ENCODE measurements around the gene GINS3. TPM values are rescaled to one million over a fixed set of nuclear protein-coding genes. Genes with fewer than 3 reads are reported as not detected.
A peak's percentile ranks its signal among the peaks of the same experiment; 100 is the strongest.

The GINS3 gene
- 17.7 and 24.2 TPM in 2 replicates for total RNA-seq (2014; rRNA removed; shearing (Covaris generic); ENCODE audit: low replicate concordance)

DNA sequence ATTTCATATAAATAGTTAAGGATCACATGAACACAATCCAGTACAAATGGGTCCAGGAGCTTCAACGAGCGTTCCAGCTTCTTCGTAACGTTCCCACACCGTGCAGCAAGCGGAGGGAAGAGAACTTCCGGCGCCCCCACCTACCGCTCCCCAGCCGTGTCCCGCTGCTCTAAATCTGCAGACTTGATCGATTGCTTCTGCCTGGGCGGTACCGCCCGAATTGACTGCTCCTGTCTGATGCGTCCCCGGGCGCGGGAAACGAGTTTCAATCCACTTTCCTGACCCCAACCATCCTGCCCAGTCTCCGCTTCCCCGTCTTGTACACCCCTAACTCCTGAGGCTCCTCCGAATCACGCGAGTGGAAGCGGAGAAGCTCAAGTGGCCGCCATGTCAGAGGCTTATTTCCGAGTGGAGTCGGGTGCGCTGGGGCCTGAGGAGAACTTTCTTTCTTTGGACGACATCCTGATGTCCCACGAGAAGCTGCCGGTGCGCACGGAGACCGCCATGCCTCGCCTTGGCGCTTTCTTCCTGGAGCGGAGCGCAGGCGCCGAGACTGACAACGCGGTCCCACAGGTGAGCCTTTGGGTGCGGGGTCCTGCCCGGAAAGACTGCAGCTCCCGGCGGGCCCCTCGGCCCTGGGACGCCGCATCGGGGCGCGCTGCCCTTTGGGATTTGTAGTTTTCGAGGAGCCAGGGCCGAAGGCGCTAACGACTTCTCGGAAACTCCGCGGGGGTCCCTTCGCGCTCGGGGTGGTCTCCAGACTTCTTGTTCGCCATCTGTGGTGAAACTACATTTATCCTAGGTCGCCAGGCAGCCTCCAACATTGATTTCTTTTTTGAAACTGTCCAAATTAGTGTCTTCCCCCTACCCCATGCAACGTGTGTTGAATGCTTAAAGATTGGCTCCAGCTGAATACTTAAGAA lies at the start of gene GINS3:
GINS3 (plus strand) TSS at position 257 of the 923 bp plus-strand sequence; CDS start at position 388, 131 bp downstream.
- H3K9me3 ChIP-seq (ENCODE audit: low read length): no peaks in the 10 kb centered on the region
- peak within 1 kb of the TSS; percentile 89 for H3K4me2 ChIP-seq (ENCODE audit: low read depth, low read length, poor library complexity, severe bottlenecking)
- peaks cover 28% of the 10 kb centered on the region for H3K4me1 ChIP-seq (ENCODE audit: low read length)
- no peaks in the 10 kb centered on the region for H3K9me2 ChIP-seq (replicated peaks; ENCODE audit: insufficient read depth, low read length)
- peaks cover 12% of the 10 kb centered on the region for H3K36me3 ChIP-seq (ENCODE audit: insufficient read depth, low read length)
- peak; percentile 96 for DNase-seq
- H4K20me1 ChIP-seq (ENCODE audit: insufficient read depth, low read depth, low read length): no peaks in the 10 kb centered on the region
- 0 out of 2 replicates have a peak, but pooled peaks cover 3% of the 10 kb centered on the region for H3K27me3 ChIP-seq (ENCODE audit: low read length)
- peak within 1 kb of the TSS; percentile 78 for H3K27ac ChIP-seq (ENCODE audit: low read length)
- peak within 1 kb of the TSS; percentile 89 for H3K9ac ChIP-seq (ENCODE audit: low read length)
- peak within 1 kb of the TSS; percentile 85 for H3K4me3 ChIP-seq (ENCODE audit: low read length)
- H2AFZ ChIP-seq (ENCODE audit: low read length): peak within 1 kb of the TSS; percentile 33; the same call in 1 of the 2 replicates
- H3K79me2 ChIP-seq (ENCODE audit: low read length): peaks cover 23% of the 10 kb centered on the region

DNA sequence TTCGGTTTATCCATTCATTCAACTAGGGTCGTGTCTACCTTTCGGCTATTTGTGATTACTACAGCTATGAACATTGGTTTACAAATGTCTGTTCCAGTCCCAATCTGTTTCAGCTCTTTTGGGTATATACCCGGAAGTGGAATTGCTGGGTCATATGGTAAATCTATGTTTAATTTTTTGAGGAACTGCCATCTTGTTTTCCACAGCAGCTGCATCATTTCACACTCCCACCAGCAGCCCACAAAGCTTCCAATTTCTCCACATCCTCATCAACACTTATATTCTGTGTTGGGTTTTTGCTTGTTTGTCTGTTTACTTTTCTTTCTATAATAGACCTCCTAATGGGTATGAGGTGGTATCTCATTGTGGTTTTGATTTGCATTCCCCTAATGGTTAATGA lies 48.7 kb upstream of the GINS3 start:
- no peak overlapping the region for H3K27ac ChIP-seq (ENCODE audit: low read length)
- no peaks in the 10 kb centered on the region for H3K9me2 ChIP-seq (replicated peaks; ENCODE audit: insufficient read depth, low read length)
- no peaks in the 10 kb centered on the region for H3K27me3 ChIP-seq (ENCODE audit: low read length)
- no peaks in the 10 kb centered on the region for H3K36me3 ChIP-seq (ENCODE audit: insufficient read depth, low read length)
- DNase-seq: peak; percentile 48
- H3K9ac ChIP-seq (ENCODE audit: low read length): no peak overlapping the region
- no peak overlapping the region for H3K4me3 ChIP-seq (ENCODE audit: low read length)
- no peaks in the 10 kb centered on the region for H3K9me3 ChIP-seq (ENCODE audit: low read length)
- no peak overlapping the region for H3K4me2 ChIP-seq (ENCODE audit: low read depth, low read length, poor library complexity, severe bottlenecking)
- H3K79me2 ChIP-seq (ENCODE audit: low read length): no peaks in the 10 kb centered on the region
- no peaks in the 10 kb centered on the region for H4K20me1 ChIP-seq (ENCODE audit: insufficient read depth, low read depth, low read length)
- peaks cover 37% of the 10 kb centered on the region for H3K4me1 ChIP-seq (ENCODE audit: low read length)
- H2AFZ ChIP-seq (ENCODE audit: low read length): no peak overlapping the region

DNA sequence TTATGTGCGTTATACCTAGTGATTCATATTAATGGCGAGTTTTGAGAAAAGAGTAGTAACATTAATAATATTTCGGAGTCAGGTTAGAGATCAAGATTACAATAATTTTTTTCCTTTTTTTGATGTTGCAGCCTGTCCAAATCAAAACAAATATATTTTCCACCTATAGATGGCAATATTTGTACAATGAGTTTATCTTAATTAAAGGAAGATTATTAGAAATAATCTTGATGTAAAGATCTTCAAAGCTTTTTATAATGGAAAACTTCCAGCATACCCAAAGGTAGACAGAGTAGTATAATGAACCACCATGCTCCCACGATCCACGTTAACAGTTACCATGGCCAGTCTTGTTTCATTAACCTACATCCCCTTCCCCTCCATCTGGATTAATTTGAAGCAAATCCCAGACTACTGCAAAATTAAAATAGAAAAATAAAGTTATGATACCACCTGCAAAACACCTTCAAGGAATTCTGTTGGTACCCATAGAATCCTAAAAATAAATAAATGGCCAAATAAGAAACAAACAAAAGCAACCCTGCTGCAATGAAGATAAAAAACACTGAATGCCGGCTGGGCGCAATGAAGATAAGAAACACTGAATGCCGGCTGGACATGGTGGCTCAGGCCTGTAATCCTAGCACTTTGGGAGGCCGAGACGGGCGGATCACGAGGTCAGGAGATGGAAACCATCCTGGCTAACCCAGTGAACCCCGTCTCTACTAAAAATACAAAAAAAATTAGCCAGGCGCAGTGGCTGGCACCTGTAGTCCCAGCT lies 46.5 kb upstream of the GINS3 start:
- Histone ChIP-seq H3K9me2 (replicated peaks; ENCODE audit: insufficient read depth, low read length) (no peaks in the 10 kb centered on the region), H2AFZ (ENCODE audit: low read length) (no peak overlapping the region), H4K20me1 (ENCODE audit: insufficient read depth, low read depth, low read length) (no peaks in the 10 kb centered on the region), H3K4me3 (ENCODE audit: low read length) (no peak overlapping the region), H3K9ac (ENCODE audit: low read length) (no peak overlapping the region), H3K4me2 (ENCODE audit: low read depth, low read length, poor library complexity, severe bottlenecking) (no peak overlapping the region), H3K9me3 (ENCODE audit: low read length) (no peaks in the 10 kb centered on the region), H3K27ac (ENCODE audit: low read length) (no peak overlapping the region), H3K4me1 (ENCODE audit: low read length) (peaks cover 41% of the 10 kb centered on the region), H3K79me2 (ENCODE audit: low read length) (no peaks in the 10 kb centered on the region), H3K27me3 (ENCODE audit: low read length) (no peaks in the 10 kb centered on the region), H3K36me3 (ENCODE audit: insufficient read depth, low read length) (no peaks in the 10 kb centered on the region)
- peak; percentile 77 for DNase-seq

DNA sequence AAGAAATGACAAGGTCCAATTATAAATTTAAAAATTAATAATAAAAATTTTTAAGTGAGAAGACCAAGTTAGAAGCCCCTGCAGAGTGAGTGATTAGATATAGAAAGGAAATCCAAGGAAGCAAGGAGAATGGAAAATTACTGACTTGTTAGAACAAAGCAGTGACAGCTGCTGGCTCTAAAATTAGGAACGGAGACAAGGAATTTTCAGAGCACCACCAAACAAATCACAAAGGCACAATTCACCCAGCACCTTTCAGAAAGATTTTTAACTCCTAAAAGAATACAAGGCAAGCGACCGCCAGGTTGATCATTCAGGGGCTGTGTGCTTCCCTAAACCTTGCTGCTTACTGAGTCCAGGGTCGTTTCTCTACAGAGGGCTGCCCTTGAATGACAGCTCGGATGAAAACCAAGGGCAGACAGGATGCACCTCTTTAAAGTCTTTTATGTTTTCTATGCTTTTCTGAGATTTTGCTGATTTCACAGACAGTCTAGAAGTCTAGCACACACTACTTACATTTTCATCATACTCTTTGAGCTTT lies 45.4 kb upstream of the GINS3 start:
- Histone ChIP-seq H4K20me1 (ENCODE audit: insufficient read depth, low read depth, low read length) (no peaks in the 10 kb centered on the region), H3K9ac (ENCODE audit: low read length) (no peak overlapping the region), H3K27ac (ENCODE audit: low read length) (no peak overlapping the region), H3K9me3 (ENCODE audit: low read length) (no peaks in the 10 kb centered on the region), H3K9me2 (replicated peaks; ENCODE audit: insufficient read depth, low read length) (no peaks in the 10 kb centered on the region), H3K36me3 (ENCODE audit: insufficient read depth, low read length) (no peaks in the 10 kb centered on the region), H3K4me2 (ENCODE audit: low read depth, low read length, poor library complexity, severe bottlenecking) (no peak overlapping the region), H3K79me2 (ENCODE audit: low read length) (no peaks in the 10 kb centered on the region), H3K4me3 (ENCODE audit: low read length) (no peak overlapping the region), H3K4me1 (ENCODE audit: low read length) (peaks cover 41% of the 10 kb centered on the region), H3K27me3 (ENCODE audit: low read length) (no peaks in the 10 kb centered on the region), H2AFZ (ENCODE audit: low read length) (no peak overlapping the region)
- no peak for DNase-seq

DNA sequence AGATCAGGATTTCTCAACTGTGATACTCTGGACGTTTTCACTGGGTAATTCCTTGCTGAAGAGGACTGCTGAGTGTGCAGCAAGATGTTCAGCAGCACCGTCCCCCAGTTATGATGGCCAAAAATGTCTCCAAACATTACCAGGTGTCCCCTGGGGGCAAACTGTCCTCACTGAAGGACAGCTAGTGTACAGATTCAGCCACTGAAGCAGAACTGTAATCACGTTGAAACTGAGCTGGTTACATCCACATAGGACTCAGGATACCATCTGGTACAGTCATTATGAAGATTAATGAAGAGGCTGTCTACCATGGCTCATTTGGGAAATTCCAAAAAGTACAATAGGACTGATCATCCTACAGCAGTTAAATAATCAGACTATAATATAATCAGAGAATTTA lies 43.3 kb upstream of the GINS3 start:
- no peaks in the 10 kb centered on the region for H3K9me2 ChIP-seq (replicated peaks; ENCODE audit: insufficient read depth, low read length)
- no peaks in the 10 kb centered on the region for H3K9me3 ChIP-seq (ENCODE audit: low read length)
- peak overlapping the region; percentile 62; the same call in 1 of the 2 replicates for H2AFZ ChIP-seq (ENCODE audit: low read length)
- peaks cover 38% of the 10 kb centered on the region for H3K4me1 ChIP-seq (ENCODE audit: low read length)
- H3K9ac ChIP-seq (ENCODE audit: low read length): 0 out of 2 replicates have a peak overlapping the region, but pooled peaks have one; percentile 3
- no peaks in the 10 kb centered on the region for H4K20me1 ChIP-seq (ENCODE audit: insufficient read depth, low read depth, low read length)
- no peak for DNase-seq
- H3K36me3 ChIP-seq (ENCODE audit: insufficient read depth, low read length): no peaks in the 10 kb centered on the region
- H3K4me3 ChIP-seq (ENCODE audit: low read length): no peak overlapping the region
- H3K79me2 ChIP-seq (ENCODE audit: low read length): no peaks in the 10 kb centered on the region
- no peak overlapping the region for H3K27ac ChIP-seq (ENCODE audit: low read length)
- H3K4me2 ChIP-seq (ENCODE audit: low read depth, low read length, poor library complexity, severe bottlenecking): peak overlapping the region; percentile 5
- no peaks in the 10 kb centered on the region for H3K27me3 ChIP-seq (ENCODE audit: low read length)

DNA sequence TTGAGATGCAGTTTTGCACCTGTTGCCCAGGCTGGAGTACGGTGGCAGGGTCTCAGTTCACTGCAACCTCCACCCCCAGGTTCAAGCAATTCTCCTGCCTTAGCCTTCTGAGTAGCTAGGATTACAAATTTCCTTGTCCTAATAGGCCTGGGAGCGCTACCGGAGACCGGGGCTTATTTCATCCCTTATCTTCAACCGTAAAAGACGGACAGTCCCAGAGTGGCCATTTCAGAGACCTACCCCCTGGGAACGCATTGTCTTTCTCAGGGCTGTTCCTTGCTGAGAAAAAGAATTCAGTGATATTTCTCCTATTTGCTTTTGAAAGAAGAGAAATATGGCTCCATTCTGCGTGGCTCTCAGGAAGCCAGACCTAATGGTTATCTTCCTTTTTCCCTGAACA lies 39.6 kb upstream of the GINS3 start:
- H3K9ac ChIP-seq (ENCODE audit: low read length): no peak overlapping the region
- H3K27ac ChIP-seq (ENCODE audit: low read length): no peak overlapping the region
- H2AFZ ChIP-seq (ENCODE audit: low read length): no peak overlapping the region
- H4K20me1 ChIP-seq (ENCODE audit: insufficient read depth, low read depth, low read length): no peaks in the 10 kb centered on the region
- H3K79me2 ChIP-seq (ENCODE audit: low read length): no peaks in the 10 kb centered on the region
- H3K4me2 ChIP-seq (ENCODE audit: low read depth, low read length, poor library complexity, severe bottlenecking): no peak overlapping the region
- DNase-seq: no peak
- no peaks in the 10 kb centered on the region for H3K9me3 ChIP-seq (ENCODE audit: low read length)
- no peaks in the 10 kb centered on the region for H3K9me2 ChIP-seq (replicated peaks; ENCODE audit: insufficient read depth, low read length)
- H3K36me3 ChIP-seq (ENCODE audit: insufficient read depth, low read length): no peaks in the 10 kb centered on the region
- H3K4me1 ChIP-seq (ENCODE audit: low read length): peaks cover 29% of the 10 kb centered on the region
- no peak overlapping the region for H3K4me3 ChIP-seq (ENCODE audit: low read length)
- no peaks in the 10 kb centered on the region for H3K27me3 ChIP-seq (ENCODE audit: low read length)

DNA sequence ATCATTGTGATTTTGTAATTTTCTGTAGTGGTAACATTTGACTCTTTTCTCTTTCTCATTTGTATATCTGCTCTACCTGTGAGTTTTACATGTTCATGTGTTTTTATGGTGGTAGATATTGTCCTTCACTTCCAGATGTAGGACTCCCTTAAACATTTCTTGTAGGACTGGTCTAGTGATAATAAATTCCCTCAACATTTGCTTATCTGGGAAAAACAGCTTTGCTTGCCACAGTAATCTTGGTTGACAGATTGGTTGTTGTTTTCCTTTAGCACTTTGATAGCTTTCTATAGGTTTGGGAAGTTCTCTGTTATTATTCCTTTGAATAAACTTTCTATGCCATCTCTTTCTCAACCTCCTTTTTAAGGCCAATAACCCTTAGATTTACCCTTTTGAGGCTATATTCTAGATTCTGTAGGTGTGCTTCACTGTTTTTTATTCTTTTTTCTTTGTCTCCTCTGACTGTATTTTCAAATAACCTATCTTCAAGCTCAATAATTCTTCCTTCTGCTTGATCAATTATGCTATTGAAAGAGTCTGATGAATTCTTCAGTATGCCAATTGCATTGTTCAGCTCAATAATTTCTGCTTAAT lies 32.1 kb upstream of the GINS3 start:
- Histone ChIP-seq H3K79me2 (ENCODE audit: low read length) (no peaks in the 10 kb centered on the region), H3K4me1 (ENCODE audit: low read length) (no peaks in the 10 kb centered on the region), H3K9ac (ENCODE audit: low read length) (no peak overlapping the region), H3K4me3 (ENCODE audit: low read length) (no peak overlapping the region), H3K9me3 (ENCODE audit: low read length) (peaks cover 16% of the 10 kb centered on the region), H2AFZ (ENCODE audit: low read length) (no peak overlapping the region), H3K9me2 (replicated peaks; ENCODE audit: insufficient read depth, low read length) (no peaks in the 10 kb centered on the region), H3K4me2 (ENCODE audit: low read depth, low read length, poor library complexity, severe bottlenecking) (no peak overlapping the region), H3K27ac (ENCODE audit: low read length) (no peak overlapping the region), H4K20me1 (ENCODE audit: insufficient read depth, low read depth, low read length) (no peaks in the 10 kb centered on the region), H3K36me3 (ENCODE audit: insufficient read depth, low read length) (no peaks in the 10 kb centered on the region; the same call in 1 of the 2 replicates), H3K27me3 (ENCODE audit: low read length) (no peaks in the 10 kb centered on the region; the same call in 1 of the 2 replicates)
- DNase-seq: no peak
